Mononuclear cell (primary cell): ENCODE results near the gene PARP15. TPM values are rescaled to one million over a fixed set of nuclear protein-coding genes. Genes with fewer than 3 reads are reported as not detected.
A peak's percentile ranks its signal among the peaks of the same experiment; 100 is the strongest.
"Not testable (repeated sequence)": the region's sequence is repeated elsewhere in the genome, so short reads cannot be mapped to it uniquely, and the experiment has no call there.

Source experiments
- H3K27me3 ChIP-seq: 2 replicates; pipeline ENCODE4 v1.6.0; 2011; ENCODE audit warnings: low read length, control low read depth; ENCODE audit not compliant: insufficient read depth
- H3K4me1 ChIP-seq: 2 replicates; pipeline ENCODE4 v1.5.1; 2011; ENCODE audit warnings: mild to moderate bottlenecking, low read length, control low read depth; ENCODE audit not compliant: insufficient read depth
- H3K4me3 ChIP-seq: 2 replicates; pipeline ENCODE4 v1.5.1; 2011; ENCODE audit warnings: mild to moderate bottlenecking, low read length, moderate library complexity
- H3K9me3 ChIP-seq: 2 replicates; pipeline ENCODE4 v1.5.1; 2011; ENCODE audit warnings: low read depth, mild to moderate bottlenecking, control low read depth, low read length
- total RNA-seq: library from RNA; depleted of rRNA; stranded (reverse); fragments of >200 nt; gene quantifications from one replicate; pipeline ENCODE4 v1.2.3, GENCODE V29; 2012

PARP15 gene
- total RNA-seq, 1 donor: 44.4 TPM

DNA sequence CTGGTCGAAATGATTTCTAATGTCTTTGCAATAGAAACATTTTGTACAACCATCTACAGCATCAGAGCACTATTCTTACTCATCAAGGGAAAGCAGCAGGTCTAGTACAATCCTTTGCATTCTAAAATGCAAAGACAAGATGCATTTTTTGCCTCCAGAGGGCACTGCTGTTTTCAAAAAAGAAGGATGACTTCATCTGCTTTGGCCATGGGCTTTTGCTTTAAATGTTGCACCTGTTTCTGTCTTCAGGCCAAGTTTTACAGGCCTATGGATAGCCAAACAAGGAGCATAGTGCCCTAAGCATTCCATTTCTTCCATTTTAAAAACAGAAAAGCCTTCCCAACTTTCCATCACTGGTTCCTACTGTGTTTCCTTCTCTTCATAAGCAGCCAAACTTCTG is 16.8 kb upstream of the PARP15 start:
- no peaks in the 10 kb centered on the region for H3K27me3 ChIP-seq
- no peak overlapping the region for H3K4me3 ChIP-seq
- H3K4me1 ChIP-seq: peaks cover 39% of the 10 kb centered on the region
- H3K9me3 ChIP-seq: no peaks in the 10 kb centered on the region

DNA sequence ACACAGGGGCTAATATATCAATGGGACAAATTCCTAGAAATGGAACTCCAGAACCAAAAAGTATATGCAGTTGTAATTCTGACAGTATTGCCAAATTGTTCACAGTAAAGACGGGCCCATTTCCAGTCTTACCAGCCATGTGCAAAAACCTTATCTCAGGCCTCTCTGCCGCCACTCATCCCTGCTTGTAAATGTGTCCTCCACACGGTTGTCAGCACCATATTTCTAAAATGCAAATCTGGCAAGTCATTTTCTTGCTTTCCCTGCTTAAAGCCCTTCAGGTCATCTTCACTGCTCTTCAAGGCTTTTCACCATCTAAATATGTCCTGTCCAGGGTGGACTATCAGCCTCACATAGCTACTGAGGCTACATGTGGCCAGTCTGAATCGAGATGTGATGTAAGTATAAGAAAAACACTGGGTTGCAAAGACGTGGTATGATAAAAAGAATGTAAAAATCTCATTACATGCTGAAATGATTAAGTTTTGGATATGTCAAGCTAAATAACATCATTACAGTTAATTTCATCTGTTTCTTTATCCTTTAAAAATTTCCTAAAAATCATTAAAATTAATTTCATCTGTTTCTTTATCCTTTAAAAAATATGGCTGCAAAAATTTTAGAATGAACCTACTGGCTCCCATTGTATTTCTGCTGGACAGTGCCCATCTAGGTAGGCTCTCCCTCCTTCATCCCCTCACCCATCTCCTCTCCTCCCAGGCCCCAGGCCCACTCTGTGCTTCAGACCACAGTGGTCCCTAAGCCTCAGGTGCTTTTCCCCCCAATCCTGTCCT is 14.3 kb upstream of the PARP15 start:
- peak overlapping the region; percentile 88 for H3K4me3 ChIP-seq

DNA sequence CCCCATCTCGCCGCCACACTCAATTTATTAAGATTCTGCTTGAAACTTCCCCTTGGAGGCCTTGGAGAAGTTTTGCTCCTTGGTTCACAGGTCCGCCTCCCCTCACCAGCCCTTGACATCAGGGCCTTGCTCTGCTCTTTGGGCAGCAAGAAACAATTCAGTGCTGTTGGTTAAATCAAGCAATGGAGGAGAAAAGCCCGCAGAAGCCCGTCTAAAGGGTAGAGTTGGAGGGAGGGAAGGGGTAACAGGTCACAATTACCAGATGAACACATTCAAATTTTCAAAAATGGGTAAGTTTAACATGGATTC is 13.8 kb upstream of the PARP15 start:
- peaks cover 59% of the 10 kb centered on the region for H3K4me1 ChIP-seq
- H3K27me3 ChIP-seq: no peaks in the 10 kb centered on the region
- H3K4me3 ChIP-seq: peak overlapping the region; percentile 88
- no peaks in the 10 kb centered on the region for H3K9me3 ChIP-seq

More for the DNA sequence above, 14.3 kb upstream of the PARP15 start:
- peaks cover 55% of the 10 kb centered on the region for H3K4me1 ChIP-seq
- H3K9me3 ChIP-seq: no peaks in the 10 kb centered on the region
- H3K27me3 ChIP-seq: no peaks in the 10 kb centered on the region

DNA sequence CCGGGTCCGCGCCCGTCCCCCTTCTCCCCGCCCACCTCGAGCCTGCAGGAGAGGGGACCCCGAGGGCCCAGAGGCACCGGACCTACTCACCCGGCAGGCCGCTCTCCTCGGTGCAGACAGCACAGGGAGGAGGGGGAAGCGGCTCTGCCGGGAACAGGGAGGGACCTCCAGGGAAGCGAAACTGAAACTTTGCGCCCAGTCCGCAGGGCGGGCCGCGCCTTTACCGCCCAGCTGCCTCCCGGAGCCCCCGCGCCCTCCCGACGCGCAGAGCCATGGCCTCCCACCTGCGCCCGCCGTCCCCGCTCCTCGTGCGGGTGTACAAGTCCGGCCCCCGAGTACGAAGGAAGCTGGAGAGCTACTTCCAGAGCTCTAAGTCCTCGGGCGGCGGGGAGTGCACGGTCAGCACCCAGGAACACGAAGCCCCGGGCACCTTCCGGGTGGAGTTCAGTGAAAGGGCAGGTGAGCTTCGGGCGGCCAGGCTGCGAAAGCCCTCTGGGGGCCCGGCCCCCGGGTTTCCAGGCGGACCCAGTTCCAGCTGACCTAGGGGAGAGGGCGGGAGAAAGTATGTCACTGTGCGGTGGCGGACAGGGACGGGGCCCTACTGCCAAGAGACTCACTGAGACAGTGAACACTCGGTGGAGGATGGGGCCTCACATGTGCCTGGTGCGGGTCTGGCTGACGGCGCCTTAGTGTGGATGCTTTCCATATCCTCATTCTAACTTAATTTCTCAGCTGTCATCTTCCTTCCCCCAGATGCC is 13.1 kb upstream of the PARP15 start, which contains the start of the genes DTX3L and PARP9:
DTX3L (plus strand) TSS at position 184 of the 758 bp plus-strand sequence; CDS start at position 273, 89 bp downstream.
PARP9 (minus strand) TSS at position 146 of the 758 bp plus-strand sequence. CDS start 4,680 bp downstream, outside the sequence.
- peak within 1 kb of the TSS; percentile 88 for H3K4me3 ChIP-seq

DNA sequence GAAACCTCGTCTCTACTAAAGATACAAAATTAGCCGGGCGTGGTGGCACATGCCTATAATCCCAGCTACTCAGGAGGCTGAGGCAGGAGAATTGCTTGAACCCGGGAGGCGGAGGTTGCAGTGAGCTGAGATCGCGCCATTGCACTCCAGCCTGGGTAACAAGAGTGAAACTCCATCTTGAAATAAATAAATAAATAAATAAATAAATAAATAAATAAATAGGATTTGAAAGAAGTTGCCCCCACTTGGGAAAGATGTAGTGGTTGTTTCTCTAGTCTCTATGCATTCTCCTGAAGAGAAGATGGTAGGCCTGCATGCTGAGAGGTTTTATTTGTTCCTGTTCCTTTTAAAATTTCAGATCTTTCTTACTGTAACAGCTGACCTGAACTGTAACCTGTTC is 9.3 kb upstream of the PARP15 start:
- H3K27me3 ChIP-seq, H3K9me3 ChIP-seq, H3K4me3 ChIP-seq: not testable (repeated sequence)
- peaks cover 51% of the 10 kb centered on the region for H3K4me1 ChIP-seq

More for the DNA sequence above, 13.1 kb upstream of the PARP15 start, which contains the start of the genes DTX3L and PARP9:
- Histone ChIP-seq H3K9me3 (no peaks in the 10 kb centered on the region), H3K4me1 (peaks cover 65% of the 10 kb centered on the region), H3K27me3 (no peaks in the 10 kb centered on the region)

DNA sequence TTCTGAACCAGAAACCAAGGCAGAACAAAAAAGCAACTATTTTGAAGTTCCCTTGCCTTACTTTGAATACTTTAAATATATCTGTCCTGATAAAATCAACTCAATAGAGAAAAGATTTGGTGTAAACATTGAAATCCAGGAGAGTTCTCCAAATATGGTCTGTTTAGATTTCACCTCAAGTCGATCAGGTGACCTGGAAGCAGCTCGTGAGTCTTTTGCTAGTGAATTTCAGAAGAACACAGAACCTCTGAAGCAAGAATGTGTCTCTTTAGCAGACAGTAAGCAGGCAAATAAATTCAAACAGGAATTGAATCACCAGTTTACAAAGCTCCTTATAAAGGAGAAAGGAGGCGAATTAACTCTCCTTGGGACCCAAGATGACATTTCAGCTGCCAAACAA is 8.7 kb upstream of the PARP15 start:
- H3K4me1 ChIP-seq: peaks cover 53% of the 10 kb centered on the region
- no peaks in the 10 kb centered on the region for H3K27me3 ChIP-seq
- no peak overlapping the region for H3K4me3 ChIP-seq
- H3K9me3 ChIP-seq: no peaks in the 10 kb centered on the region

DNA sequence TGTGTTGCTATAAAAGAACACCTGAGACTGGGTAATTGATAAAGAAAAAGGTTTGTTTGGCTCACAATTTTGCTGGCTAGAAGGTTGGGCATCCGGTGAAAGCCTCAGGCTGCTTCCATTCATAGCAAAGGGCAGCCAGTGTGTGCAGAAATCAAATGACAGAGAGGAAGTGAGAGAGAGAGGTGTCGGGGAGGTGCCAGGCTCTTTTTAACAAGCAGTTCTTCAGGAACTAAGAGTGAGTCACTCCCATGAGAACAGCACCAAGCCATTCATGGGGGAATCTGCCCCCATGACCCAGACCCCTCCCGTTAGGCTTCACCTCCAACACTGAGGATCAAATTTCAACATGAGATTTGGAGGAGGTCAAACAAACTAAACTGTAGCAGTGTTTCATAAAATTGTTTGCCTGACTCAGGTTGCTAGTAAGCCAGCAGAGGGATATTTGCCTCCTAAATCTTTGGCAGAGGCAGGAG is 4.5 kb upstream of the PARP15 start:
- Histone ChIP-seq H3K4me3 (no peak overlapping the region), H3K9me3 (no peaks in the 10 kb centered on the region), H3K4me1 (peaks cover 52% of the 10 kb centered on the region), H3K27me3 (no peaks in the 10 kb centered on the region)

DNA sequence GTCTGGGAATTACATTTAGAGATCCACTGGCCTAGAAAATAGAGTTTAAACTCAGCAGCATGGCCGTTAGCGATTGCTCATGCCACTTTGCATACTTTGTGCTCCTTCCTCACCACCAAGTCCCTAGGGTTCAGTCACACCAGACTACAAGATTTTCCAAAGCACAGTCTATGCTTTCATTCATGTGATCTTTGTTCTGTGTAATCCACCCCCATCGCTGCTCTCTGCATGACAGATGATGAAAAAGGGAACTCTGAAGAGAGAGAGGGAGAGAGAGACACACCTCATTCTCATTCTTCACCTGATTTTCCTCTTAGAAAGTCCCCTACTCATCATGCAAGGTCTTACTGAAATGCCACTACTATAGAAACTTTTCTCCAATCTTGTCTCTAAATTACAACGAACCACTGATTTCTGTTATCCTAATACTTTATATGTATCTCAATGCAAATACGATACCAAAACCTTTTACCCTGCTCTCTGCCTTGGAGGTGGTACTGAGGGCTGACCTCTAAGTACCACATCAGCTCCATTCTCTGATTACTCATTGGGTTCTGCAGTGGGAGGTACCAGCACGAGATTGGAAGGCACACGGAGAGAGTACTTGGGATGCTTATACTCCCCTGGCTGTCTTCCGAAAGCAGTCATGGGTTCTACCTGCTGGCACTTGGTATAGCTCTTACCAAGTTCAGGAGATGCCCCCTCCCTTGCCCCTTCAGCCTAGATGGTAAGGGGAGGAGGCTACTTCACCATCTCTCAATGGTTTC is 1.1 kb upstream of the PARP15 start:
- Histone ChIP-seq H3K4me1 (peaks cover 36% of the 10 kb centered on the region), H3K4me3 (no peak overlapping the region), H3K27me3 (no peaks in the 10 kb centered on the region), H3K9me3 (peaks cover 5% of the 10 kb centered on the region)

DNA sequence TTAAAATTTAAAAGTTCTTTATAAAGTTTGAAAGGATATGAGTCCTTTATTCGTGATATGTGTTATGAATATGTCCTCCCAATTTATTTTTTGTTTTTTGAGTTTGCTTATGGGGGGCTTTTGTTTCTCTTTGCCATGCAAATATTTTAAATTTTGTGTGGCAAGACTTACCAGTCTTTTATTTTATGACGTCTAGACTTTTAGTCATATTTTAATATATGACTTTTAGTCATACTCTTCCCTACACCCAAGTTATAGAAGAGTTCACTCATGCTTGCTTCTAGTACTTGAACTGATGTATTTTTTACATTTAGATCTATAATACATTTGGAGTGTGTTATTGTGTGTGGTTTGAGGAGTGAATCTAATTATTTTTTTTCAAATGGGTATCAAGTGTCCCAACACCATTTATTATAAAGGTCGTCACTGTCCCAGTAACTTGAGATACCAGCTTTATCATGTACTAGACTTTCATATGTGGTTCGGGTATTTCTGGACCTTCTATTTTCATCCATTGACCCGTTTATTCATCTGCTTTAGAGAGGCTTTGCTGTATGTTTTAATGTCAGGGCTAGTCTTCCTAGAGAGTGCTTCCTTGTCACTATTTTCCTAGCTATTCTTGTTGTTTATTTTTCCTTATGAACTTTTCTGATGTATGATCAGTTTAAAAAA is 755 bp downstream of the PARP15 start:
- Histone ChIP-seq H3K27me3 (no peaks in the 10 kb centered on the region), H3K9me3 (peaks cover 22% of the 10 kb centered on the region), H3K4me1 (peaks cover 28% of the 10 kb centered on the region), H3K4me3 (peak overlapping the region; percentile 71)

DNA sequence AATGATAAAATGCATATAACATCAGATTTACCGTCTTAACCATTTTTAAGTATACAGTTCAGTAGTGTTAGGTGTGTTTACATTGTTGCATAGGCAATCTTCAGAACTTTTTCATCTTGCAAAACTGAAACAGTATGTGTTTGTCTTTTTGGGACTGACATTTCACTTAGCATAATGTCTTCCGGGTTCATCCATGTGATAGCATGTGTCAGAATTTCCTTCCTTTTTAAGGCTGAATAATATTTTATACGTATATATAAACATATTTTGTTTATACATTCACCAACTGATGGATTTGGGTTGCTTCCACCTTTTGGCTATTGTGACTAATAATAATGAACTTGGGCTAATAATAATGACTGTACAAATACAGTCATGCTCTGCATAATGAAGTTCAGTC is 3.0 kb downstream of the PARP15 start:
- Histone ChIP-seq H3K4me3 (no peak overlapping the region), H3K9me3 (peaks cover 22% of the 10 kb centered on the region), H3K27me3 (no peaks in the 10 kb centered on the region), H3K4me1 (peaks cover 24% of the 10 kb centered on the region)

DNA sequence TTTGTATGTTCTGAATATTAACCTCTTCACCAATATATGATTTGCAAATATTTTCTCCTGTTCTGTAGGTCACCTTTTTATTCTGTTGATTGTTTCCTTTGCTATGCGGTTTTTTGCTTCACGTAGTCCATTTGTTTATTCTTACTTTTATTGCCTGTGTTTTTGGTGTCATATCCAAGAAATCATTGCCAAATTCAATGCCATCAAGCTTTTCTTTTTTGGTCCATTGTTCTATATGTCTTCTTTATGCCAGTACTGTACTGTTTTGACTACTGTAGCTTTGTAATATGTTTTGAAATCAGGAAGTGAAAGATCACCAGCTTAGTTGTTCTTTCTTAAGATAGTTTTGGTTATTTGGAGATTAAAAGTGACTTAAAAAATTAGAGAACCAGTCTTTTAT is 4.2 kb downstream of the PARP15 start:
- H3K4me1 ChIP-seq: peaks cover 14% of the 10 kb centered on the region
- no peak overlapping the region for H3K4me3 ChIP-seq
- peaks cover 22% of the 10 kb centered on the region for H3K9me3 ChIP-seq
- no peaks in the 10 kb centered on the region for H3K27me3 ChIP-seq

DNA sequence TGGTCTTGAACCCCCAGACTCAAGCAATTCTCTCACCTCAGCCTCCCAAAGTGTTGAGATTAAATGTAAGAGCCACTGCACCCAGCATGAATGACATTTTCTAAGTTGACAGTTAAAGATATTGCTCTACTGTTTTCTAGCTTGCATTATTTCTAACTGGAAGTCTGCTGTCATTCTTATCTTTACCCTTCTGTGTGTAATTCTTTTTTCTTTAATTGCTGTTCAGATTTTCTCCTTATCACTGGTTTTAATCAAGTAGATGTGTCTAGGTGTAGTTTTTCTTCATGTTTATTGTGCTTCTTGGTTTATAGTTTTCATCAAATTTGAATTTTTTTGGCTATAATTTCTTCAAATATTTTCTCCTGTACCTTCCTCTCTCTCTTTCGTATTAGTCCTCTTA is 4.9 kb downstream of the PARP15 start:
- no peaks in the 10 kb centered on the region for H3K27me3 ChIP-seq
- H3K9me3 ChIP-seq: peaks cover 22% of the 10 kb centered on the region
- no peak overlapping the region for H3K4me3 ChIP-seq
- H3K4me1 ChIP-seq: peaks cover 6% of the 10 kb centered on the region

DNA sequence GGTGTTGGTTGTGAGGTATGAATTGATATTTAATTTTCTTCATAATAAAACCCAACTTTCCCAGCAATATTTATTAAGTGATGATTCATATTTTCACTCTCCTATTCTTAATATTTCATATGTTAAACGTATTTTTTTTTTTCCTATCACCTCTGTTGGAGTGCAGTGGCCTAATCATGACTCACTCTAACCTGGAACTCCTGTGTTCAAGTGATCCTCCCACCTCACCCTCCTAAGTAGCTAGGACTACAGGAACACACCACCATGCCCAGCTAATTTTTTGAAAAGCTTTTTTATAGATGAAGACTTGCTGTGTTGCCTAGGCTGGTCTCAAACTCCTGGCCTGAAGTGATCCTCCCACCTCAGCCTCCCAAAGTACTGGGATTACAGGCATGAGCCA is 8.6 kb downstream of the PARP15 start:
- H3K4me3 ChIP-seq: no peak overlapping the region
- H3K4me1 ChIP-seq: peaks cover 7% of the 10 kb centered on the region
- peaks cover 19% of the 10 kb centered on the region for H3K9me3 ChIP-seq
- no peaks in the 10 kb centered on the region for H3K27me3 ChIP-seq

DNA sequence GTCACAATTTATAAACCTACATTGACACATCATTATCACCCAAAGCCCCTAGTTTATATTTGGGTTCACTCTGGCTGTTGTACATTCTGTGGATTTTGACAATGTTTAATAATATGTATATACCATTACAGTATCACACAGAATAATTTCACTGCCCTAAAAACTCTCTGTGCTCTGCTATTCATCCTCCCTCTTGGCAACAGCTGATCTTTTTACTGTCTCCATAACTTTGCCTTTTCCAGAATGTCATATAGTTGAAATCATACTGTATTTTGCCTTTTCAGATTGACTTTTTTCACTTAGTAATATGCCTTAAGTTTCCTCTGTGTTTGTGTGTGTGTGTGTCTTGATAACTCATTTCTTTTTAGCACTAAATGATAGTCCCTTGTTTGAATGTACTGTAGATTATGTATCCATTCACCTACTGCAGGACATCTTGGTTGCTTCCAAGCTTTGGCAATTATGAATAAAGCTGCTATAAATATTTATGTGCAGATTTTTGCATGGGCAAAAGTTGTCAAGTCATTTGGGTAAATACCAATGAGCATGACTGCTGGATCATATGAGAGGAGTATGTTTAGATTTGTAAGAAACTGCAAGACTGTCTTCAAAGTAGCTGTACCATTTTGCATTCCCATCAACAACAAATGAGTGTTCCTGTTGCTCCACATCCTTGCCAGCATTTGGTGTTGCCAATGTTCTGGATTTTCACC is 9.5 kb downstream of the PARP15 start:
- no peaks in the 10 kb centered on the region for H3K27me3 ChIP-seq
- peaks cover 7% of the 10 kb centered on the region for H3K4me1 ChIP-seq
- H3K9me3 ChIP-seq: peaks cover 11% of the 10 kb centered on the region
- no peak overlapping the region for H3K4me3 ChIP-seq
